ENCODE results near the gene CPAMD8.

The CPAMD8 gene

GRCh38 chr19:16890461-16891184 is 136.0 kb downstream of the CPAMD8 start:
- no peak for TF ChIP-seq CTCF (IDR thresholded peaks at IDR 0.05; ENCODE audit: control extremely low read depth, extremely low read depth, low read depth, missing control alignments)
- ChIA-PET POLR2A (no interaction called here), CTCF (no interaction called here)
- DNase-seq (ENCODE audit: extremely low spot score), result no peak

- no peak for TF ChIP-seq CTCF (IDR thresholded peaks at IDR 0.05; ENCODE audit: control extremely low read depth, extremely low read depth, low read depth, missing control alignments)
- POLR2A ChIA-PET, result no interaction called here
- CTCF ChIA-PET, result no interaction called here
- DNase-seq (ENCODE audit: extremely low spot score), result no peak
Measured at GRCh38 chr19:16889883-16890460, 136.6 kb downstream of the CPAMD8 start.

- CTCF ChIA-PET, result interaction anchor here (0.6 kb wide), 1 partner anchor 11 kb away, joined by 3 read pairs; no protein-coding TSS in a partner anchor
- no peak for DNase-seq (ENCODE audit: extremely low spot score)
- no peak for TF ChIP-seq CTCF (IDR thresholded peaks at IDR 0.05; ENCODE audit: control extremely low read depth, extremely low read depth, low read depth, missing control alignments)
- POLR2A ChIA-PET, result no interaction called here
Measured at GRCh38 chr19:16889366-16889882, 137.2 kb downstream of the CPAMD8 start.

- peak; percentile 69 for DNase-seq (ENCODE audit: extremely low spot score)
- POLR2A ChIA-PET, result interaction anchor here (0.7 kb wide), 1 partner anchor 39 kb away, joined by 6 read pairs; no protein-coding TSS in a partner anchor
- TF ChIP-seq CTCF (IDR thresholded peaks at IDR 0.05; ENCODE audit: control extremely low read depth, extremely low read depth, low read depth, missing control alignments), result no peak
- CTCF ChIA-PET, result interaction anchor here (0.6 to 1.1 kb wide), 2 partner anchors 10 to 11 kb away, joined by 3 read pairs; no protein-coding TSS in a partner anchor
Measured at GRCh38 chr19:16888629-16889365, 137.8 kb downstream of the CPAMD8 start, which contains the start of gene F2RL3. F2RL3 (plus strand) TSS chr19:16888999; CDS start chr19:16889190, 191 bp downstream.

GRCh38 chr19:16887353-16888265 is 139.0 kb downstream of the CPAMD8 start:
- DNase-seq (ENCODE audit: extremely low spot score), result no peak
- POLR2A ChIA-PET, result no interaction called here
- CTCF ChIA-PET, result interaction anchor here (1.1 kb wide), 2 partner anchors 11 to 51 kb away, joined by 3 read pairs; no protein-coding TSS in a partner anchor
- no peak for TF ChIP-seq CTCF (IDR thresholded peaks at IDR 0.05; ENCODE audit: control extremely low read depth, extremely low read depth, low read depth, missing control alignments)

Data from GM10248 (cell line).